DOHH2 (cell line): ENCODE results near the gene RNF39.

Source experiments
- H3F3A ChIP-seq: fragments of 200-600 bp; sonication (generic), shearing (Covaris generic); 2 replicates; pipeline ENCODE4 v1.6.0; 2016; ENCODE audit warnings: antibody characterized with exemption, mild to moderate bottlenecking; ENCODE audit not compliant: control insufficient read depth, insufficient read depth
- H3K27ac ChIP-seq: fragments of 200-600 bp; sonication (generic); 2 replicates; pipeline ENCODE4 v1.5.1; 2014; ENCODE audit warnings: low read depth, mild to moderate bottlenecking, low read length, moderate library complexity
- H3K27me3 ChIP-seq: fragments of 200-600 bp; sonication (generic); 2 replicates; pipeline ENCODE4 v1.6.1; 2014; ENCODE audit warnings: mild to moderate bottlenecking, low read length, mixed read lengths; ENCODE audit not compliant: control insufficient read depth
- H3K36me3 ChIP-seq: fragments of 200-600 bp; sonication (generic); 2 replicates; pipeline ENCODE4 v1.6.1; 2014; ENCODE audit warnings: mild to moderate bottlenecking, low read length, moderate library complexity, mixed read lengths; ENCODE audit not compliant: control insufficient read depth
- H3K4me1 ChIP-seq: fragments of 200-600 bp; sonication (generic); 2 replicates; pipeline ENCODE4 v1.6.1; 2014; ENCODE audit warnings: mild to moderate bottlenecking, low read length, mixed read lengths; ENCODE audit not compliant: control insufficient read depth
- H3K4me2 ChIP-seq: fragments of 200-600 bp; sonication (generic); 2 replicates; pipeline ENCODE4 v1.6.0; 2014; ENCODE audit warnings: mild to moderate bottlenecking, low read length, moderate library complexity
- H3K4me3 ChIP-seq: fragments of 200-600 bp; sonication (generic); 2 replicates; pipeline ENCODE4 v1.5.1; 2014; ENCODE audit warnings: mild to moderate bottlenecking, low read length, mixed read lengths
- H3K79me2 ChIP-seq: fragments of 200-600 bp; sonication (generic); 2 replicates; pipeline ENCODE4 v1.6.1; 2014; ENCODE audit warnings: mild to moderate bottlenecking, low read length, mixed read lengths; ENCODE audit not compliant: control insufficient read depth
- H3K9me2 ChIP-seq: fragments of 200-600 bp; sonication (generic); replicated peaks from 2 replicates; pipeline ENCODE4 v1.6.1; 2014; ENCODE audit warnings: mild to moderate bottlenecking, low read length, mixed read lengths; ENCODE audit not compliant: control insufficient read depth
- H3K9me3 ChIP-seq: fragments of 200-600 bp; sonication (generic); 2 replicates; pipeline ENCODE4 v1.6.1; 2014; ENCODE audit warnings: antibody characterized with exemption, low read length, mixed read lengths; ENCODE audit not compliant: control insufficient read depth, insufficient read depth
- H4K20me1 ChIP-seq: fragments of 200-600 bp; sonication (generic); 2 replicates; pipeline ENCODE4 v1.6.0; 2014; ENCODE audit warnings: low read depth, mild to moderate bottlenecking, antibody characterized with exemption, low read length, moderate library complexity; ENCODE audit not compliant: control insufficient read depth, insufficient read depth
- EZH2phosphoT487 ChIP-seq: fragments of 200-600 bp; sonication (generic); IDR thresholded peaks from 2 replicates; pipeline ENCODE4 v1.6.1; 2017; ENCODE audit warnings: borderline replicate concordance, mild to moderate bottlenecking, antibody characterized with exemption, low read length, moderate library complexity, mixed read lengths
- TF ChIP-seq, protein P1 (sequence below): fragments of 200-600 bp; sonication (generic); IDR thresholded peaks from one replicate; pipeline ENCODE4 v1.5.1; 2014; ENCODE audit warnings: antibody characterized with exemption, mild to moderate bottlenecking, low read depth, low read length; ENCODE audit not compliant: poor library complexity, severe bottlenecking

RNF39 gene

DNA sequence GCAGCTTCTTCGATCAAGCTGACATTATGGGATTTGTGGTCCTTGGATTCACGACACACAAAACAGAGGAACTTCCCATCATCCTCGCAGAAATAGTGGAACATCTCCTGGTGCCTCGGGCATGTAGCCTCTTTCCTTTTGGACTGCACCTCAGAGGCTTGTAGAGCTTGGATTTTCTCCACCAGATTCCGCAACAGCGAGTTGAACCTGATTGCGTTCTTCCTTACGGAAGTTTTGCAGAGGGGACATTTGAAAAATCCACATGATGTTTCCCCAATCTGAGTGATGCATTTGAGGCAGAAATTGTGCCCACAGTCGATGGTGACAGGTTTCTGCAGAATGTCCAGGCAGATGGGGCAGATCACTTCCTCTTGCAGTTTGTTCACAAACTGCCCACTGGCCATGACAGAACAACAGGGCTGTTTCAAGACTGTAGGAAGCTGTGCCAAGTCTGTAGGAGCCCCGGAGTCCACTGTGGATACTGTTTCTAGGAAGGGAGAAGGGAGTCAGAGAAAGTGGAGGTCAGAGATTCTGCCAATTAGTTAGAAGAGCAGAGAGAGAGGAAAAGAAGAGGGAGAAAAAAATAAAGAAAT is 36.9 kb upstream of the RNF39 start:
- no peak for TF ChIP-seq EZH2phosphoT487
- TF ChIP-seq, protein P1, sequence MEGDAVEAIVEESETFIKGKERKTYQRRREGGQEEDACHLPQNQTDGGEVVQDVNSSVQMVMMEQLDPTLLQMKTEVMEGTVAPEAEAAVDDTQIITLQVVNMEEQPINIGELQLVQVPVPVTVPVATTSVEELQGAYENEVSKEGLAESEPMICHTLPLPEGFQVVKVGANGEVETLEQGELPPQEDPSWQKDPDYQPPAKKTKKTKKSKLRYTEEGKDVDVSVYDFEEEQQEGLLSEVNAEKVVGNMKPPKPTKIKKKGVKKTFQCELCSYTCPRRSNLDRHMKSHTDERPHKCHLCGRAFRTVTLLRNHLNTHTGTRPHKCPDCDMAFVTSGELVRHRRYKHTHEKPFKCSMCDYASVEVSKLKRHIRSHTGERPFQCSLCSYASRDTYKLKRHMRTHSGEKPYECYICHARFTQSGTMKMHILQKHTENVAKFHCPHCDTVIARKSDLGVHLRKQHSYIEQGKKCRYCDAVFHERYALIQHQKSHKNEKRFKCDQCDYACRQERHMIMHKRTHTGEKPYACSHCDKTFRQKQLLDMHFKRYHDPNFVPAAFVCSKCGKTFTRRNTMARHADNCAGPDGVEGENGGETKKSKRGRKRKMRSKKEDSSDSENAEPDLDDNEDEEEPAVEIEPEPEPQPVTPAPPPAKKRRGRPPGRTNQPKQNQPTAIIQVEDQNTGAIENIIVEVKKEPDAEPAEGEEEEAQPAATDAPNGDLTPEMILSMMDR = no peak
- Histone ChIP-seq H3K4me3 (no peak overlapping the region), H3K27ac (no peak overlapping the region), H3K27me3 (peaks cover 41% of the 10 kb centered on the region), H3K9me2 (no peaks in the 10 kb centered on the region), H3F3A (no peaks in the 10 kb centered on the region), H3K36me3 (no peaks in the 10 kb centered on the region), H3K4me2 (no peak overlapping the region), H3K9me3 (no peaks in the 10 kb centered on the region), H3K4me1 (no peaks in the 10 kb centered on the region), H4K20me1 (no peaks in the 10 kb centered on the region), H3K79me2 (no peaks in the 10 kb centered on the region)

DNA sequence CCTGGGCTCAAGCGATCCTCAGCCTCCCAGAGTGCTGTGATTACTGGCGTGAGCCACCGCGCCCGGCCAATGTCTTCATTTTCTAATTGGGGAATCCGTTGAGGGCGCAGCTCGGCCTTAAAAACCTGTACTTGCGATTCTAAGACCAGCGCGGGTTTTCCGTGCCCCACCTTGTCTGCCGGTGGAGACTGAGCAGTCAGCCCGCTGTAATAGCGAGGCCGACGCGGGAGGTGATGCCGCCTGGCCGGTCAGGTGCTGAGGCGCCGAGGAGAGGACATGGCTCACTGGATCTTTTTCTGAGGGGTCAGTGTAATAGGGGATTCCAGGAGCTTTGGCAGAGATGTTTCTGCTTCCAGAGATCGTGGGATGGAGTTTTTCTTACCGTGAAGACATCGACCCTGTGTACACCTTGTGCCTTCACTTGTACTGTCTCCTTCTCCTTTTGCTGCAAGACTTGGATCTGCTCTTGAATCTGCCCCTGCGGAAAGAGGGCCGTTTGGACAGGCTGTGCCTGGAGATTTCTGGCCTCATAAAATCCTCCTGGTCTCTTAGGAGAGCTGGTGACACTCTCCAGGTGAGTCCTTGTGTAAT is 35.8 kb upstream of the RNF39 start:
- Histone ChIP-seq H4K20me1 (no peaks in the 10 kb centered on the region), H3K27ac (no peak overlapping the region), H3K4me3 (no peak overlapping the region), H3K27me3 (peaks cover 43% of the 10 kb centered on the region), H3K9me2 (no peaks in the 10 kb centered on the region), H3F3A (no peaks in the 10 kb centered on the region), H3K79me2 (no peaks in the 10 kb centered on the region), H3K4me1 (no peaks in the 10 kb centered on the region), H3K4me2 (no peak overlapping the region), H3K36me3 (no peaks in the 10 kb centered on the region), H3K9me3 (no peaks in the 10 kb centered on the region)
- TF ChIP-seq, protein P1 = no peak
- TF ChIP-seq EZH2phosphoT487 = no peak

DNA sequence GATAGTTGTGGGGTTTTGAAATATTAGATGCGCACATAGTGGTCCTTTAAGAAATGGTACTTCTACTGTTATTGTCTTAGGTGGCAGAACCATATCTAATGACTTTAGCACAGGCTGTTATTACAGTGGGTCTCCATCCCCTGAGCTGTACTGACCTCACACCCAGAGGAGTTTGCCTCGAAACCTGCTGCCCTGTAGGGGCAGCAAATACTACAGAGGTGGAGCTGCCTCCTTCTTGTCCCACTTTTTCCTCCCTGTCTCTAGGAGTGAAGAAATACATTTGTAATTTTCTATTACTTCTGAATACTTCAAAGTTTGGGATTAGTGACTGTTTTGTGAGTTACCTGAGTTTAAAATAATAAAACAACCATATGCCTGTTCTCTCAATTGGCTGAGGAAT is 29.1 kb upstream of the RNF39 start:
- Histone ChIP-seq H3K9me3 (no peaks in the 10 kb centered on the region), H3K4me2 (no peak overlapping the region), H3K27ac (no peak overlapping the region), H3K4me1 (peaks cover 31% of the 10 kb centered on the region), H3F3A (peaks cover 4% of the 10 kb centered on the region; the same call in 1 of the 2 replicates), H3K36me3 (no peaks in the 10 kb centered on the region), H4K20me1 (no peaks in the 10 kb centered on the region), H3K4me3 (no peak overlapping the region), H3K9me2 (no peaks in the 10 kb centered on the region), H3K79me2 (no peaks in the 10 kb centered on the region), H3K27me3 (peaks cover 57% of the 10 kb centered on the region)
- no peak for TF ChIP-seq EZH2phosphoT487
- TF ChIP-seq, protein P1 = no peak
